ENCODE results near the gene NPHP4. TPM values are rescaled to one million over a fixed set of nuclear protein-coding genes. Genes with fewer than 3 reads are reported as not detected.

Gene NPHP4
- total RNA-seq, 1 donor from 2014 or later: 12.8 TPM

GRCh38 chr1:5934058-5934884 is 58.0 kb downstream of the NPHP4 start:
- no peak for TF ChIP-seq CTCF (IDR thresholded peaks at IDR 0.05)
- Mint-ChIP-seq H3K27me3 (ENCODE audit: unreplicated experiment) (no peaks in the 10 kb centered on the region), H3K9me3 (ENCODE audit: unreplicated experiment) (no peaks in the 10 kb centered on the region), H3K4me3 (ENCODE audit: unreplicated experiment) (no peak overlapping the region), H3K27ac (ENCODE audit: unreplicated experiment) (no peak overlapping the region), H3K4me1 (ENCODE audit: unreplicated experiment) (peaks cover 26% of the 10 kb centered on the region), H3K36me3 (ENCODE audit: unreplicated experiment) (peaks cover 18% of the 10 kb centered on the region)
- peak; percentile 76 for DNase-seq (ENCODE audit: extremely low spot score, unreplicated experiment)

DNA sequence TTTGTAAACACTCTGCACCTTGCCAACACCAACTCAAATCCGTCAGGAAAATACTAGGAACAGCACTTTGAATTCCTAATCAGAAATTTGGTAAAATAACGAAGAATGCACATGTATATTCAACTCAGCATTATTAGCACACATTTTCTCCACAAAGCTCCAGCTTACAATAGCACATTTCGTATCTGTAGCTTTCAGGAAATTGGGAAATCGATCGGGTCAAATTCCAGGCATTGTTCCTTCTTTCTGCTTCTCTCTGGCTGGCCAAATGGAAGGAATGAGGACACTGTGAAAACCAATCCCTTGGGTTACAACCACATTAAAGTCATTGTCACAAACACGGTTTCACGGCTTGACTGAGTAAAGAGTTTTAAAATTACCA is 58.6 kb downstream of the NPHP4 start:
- Mint-ChIP-seq H3K27ac (ENCODE audit: unreplicated experiment) (no peak overlapping the region), H3K4me3 (ENCODE audit: unreplicated experiment) (no peak overlapping the region), H3K9me3 (ENCODE audit: unreplicated experiment) (no peaks in the 10 kb centered on the region), H3K27me3 (ENCODE audit: unreplicated experiment) (no peaks in the 10 kb centered on the region), H3K36me3 (ENCODE audit: unreplicated experiment) (peaks cover 18% of the 10 kb centered on the region), H3K4me1 (ENCODE audit: unreplicated experiment) (peaks cover 21% of the 10 kb centered on the region)
- no peak for TF ChIP-seq CTCF (IDR thresholded peaks at IDR 0.05)
- DNase-seq (ENCODE audit: extremely low spot score, unreplicated experiment): no peak

- no peaks in the 10 kb centered on the region for H3K9me3 Mint-ChIP-seq (ENCODE audit: unreplicated experiment)
- H3K27me3 Mint-ChIP-seq (ENCODE audit: unreplicated experiment): no peaks in the 10 kb centered on the region
- H3K4me3 Mint-ChIP-seq (ENCODE audit: unreplicated experiment): no peak overlapping the region
- peaks cover 20% of the 10 kb centered on the region for H3K4me1 Mint-ChIP-seq (ENCODE audit: unreplicated experiment)
- peaks cover 19% of the 10 kb centered on the region for H3K36me3 Mint-ChIP-seq (ENCODE audit: unreplicated experiment)
- DNase-seq (ENCODE audit: extremely low spot score, unreplicated experiment): peak; percentile 32
- no peak for TF ChIP-seq CTCF (IDR thresholded peaks at IDR 0.05)
- H3K27ac Mint-ChIP-seq (ENCODE audit: unreplicated experiment): no peak overlapping the region
Measured at GRCh38 chr1:5933050-5933449, 59.2 kb downstream of the NPHP4 start.

- H3K4me1 Mint-ChIP-seq (ENCODE audit: unreplicated experiment): peaks cover 15% of the 10 kb centered on the region
- no peak for DNase-seq (ENCODE audit: extremely low spot score, unreplicated experiment)
- H3K4me3 Mint-ChIP-seq (ENCODE audit: unreplicated experiment): no peak overlapping the region
- peaks cover 33% of the 10 kb centered on the region for H3K36me3 Mint-ChIP-seq (ENCODE audit: unreplicated experiment)
- no peaks in the 10 kb centered on the region for H3K9me3 Mint-ChIP-seq (ENCODE audit: unreplicated experiment)
- no peak overlapping the region for H3K27ac Mint-ChIP-seq (ENCODE audit: unreplicated experiment)
- TF ChIP-seq CTCF (IDR thresholded peaks at IDR 0.05): no peak
- H3K27me3 Mint-ChIP-seq (ENCODE audit: unreplicated experiment): no peaks in the 10 kb centered on the region
Measured at GRCh38 chr1:5928714-5929400, 63.4 kb downstream of the NPHP4 start.
